ENCODE data around the gene IRGQ.

The IRGQ gene

DNA sequence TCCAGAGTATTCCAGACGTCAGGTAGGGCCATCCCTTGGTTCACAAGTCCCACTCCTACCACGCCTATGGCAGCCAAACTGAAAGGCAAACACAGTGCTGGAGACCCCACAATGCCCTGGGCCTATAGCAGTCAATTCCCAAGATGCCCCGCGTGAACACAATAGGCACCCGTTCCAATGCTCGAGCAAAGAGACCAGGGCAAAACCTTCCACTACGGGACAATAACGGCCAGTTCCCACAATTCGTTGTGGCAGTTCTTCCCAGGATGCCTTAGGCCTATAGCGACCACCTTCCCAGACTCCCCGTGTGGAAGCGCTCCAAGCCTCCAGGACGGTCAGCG lies 23.0 kb upstream of the IRGQ start:
- 0% methylated on average over 13 of the region's 14 CpGs for WGBS (ENCODE audit: insufficient coverage)
- Histone ChIP-seq H3K4me1 (ENCODE audit: control extremely low read depth in 1 of 4, control insufficient read depth in 4 of 4, insufficient read depth in 4 of 4, low read length in 3 of 4) (peaks cover 2 to 22% (median 20%) of the 10 kb centered on the region in 4 experiments), H3K4me3 (ENCODE audit: control insufficient read depth in 1 of 7, extremely low read depth in 1 of 7, insufficient read depth in 4 of 7, low read depth in 2 of 7, low read length in 6 of 7) (peak overlapping the region; percentile 65 to 93 (median 82)), H3K27me3 (replicated peaks in 2 of 5; ENCODE audit: control insufficient read depth in 4 of 5, insufficient read depth in 5 of 5, low read length in 4 of 5) (no peaks in the 10 kb centered on the region), H3K9me3 (ENCODE audit: control extremely low read depth in 1 of 5, control insufficient read depth in 4 of 5, insufficient read depth in 2 of 5, low read depth in 1 of 5, low read length in 4 of 5) (no peaks in the 10 kb centered on the region), H3K27ac (ENCODE audit: insufficient read depth in 1 of 2, low read depth in 1 of 2, low read length in 2 of 2, poor library complexity in 1 of 2, severe bottlenecking in 2 of 2) (peak overlapping the region; percentile 83 to 92), H3K36me3 (ENCODE audit: control insufficient read depth in 4 of 4, insufficient read depth in 4 of 4, low read length in 3 of 4) (peaks cover 0 to 4% (median 3%) of the 10 kb centered on the region in 4 experiments)
- DNase-seq = peak; percentile 60 to 71 (median 67)
- CTCF ChIA-PET = no interaction called here
- POLR2A ChIA-PET = no interaction called here

DNA sequence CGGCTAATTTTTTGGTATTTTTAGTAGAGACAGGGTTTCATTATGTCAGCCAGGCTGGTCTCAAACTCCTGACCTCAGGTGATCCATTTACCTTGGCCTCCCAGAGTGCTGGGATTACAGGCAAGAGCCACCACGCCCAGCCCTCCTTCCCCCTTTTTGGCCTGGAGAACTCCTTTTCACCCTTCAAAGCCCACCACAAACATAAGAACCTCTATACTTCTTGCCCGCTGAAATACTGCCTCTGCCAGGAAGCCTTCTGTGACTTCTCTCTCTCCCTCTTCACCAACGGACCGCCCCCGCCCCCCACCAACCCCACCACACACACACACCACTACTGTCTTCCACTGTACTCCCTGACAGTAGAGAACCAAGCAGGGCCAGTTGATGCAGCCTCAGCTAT lies 21.0 kb upstream of the IRGQ start:
- Histone ChIP-seq H3K27me3 (replicated peaks in 2 of 5; ENCODE audit: control insufficient read depth in 4 of 5, insufficient read depth in 5 of 5, low read length in 4 of 5) (no peaks in the 10 kb centered on the region), H3K4me1 (ENCODE audit: control extremely low read depth in 1 of 4, control insufficient read depth in 4 of 4, insufficient read depth in 4 of 4, low read length in 3 of 4) (peaks cover 2 to 22% (median 20%) of the 10 kb centered on the region in 4 experiments), H3K27ac (ENCODE audit: insufficient read depth in 1 of 2, low read depth in 1 of 2, low read length in 2 of 2, poor library complexity in 1 of 2, severe bottlenecking in 2 of 2) (no peak overlapping the region), H3K4me3 (ENCODE audit: control insufficient read depth in 1 of 7, extremely low read depth in 1 of 7, insufficient read depth in 4 of 7, low read depth in 2 of 7, low read length in 6 of 7) (no peak overlapping the region), H3K9me3 (ENCODE audit: control extremely low read depth in 1 of 5, control insufficient read depth in 4 of 5, insufficient read depth in 2 of 5, low read depth in 1 of 5, low read length in 4 of 5) (no peaks in the 10 kb centered on the region), H3K36me3 (ENCODE audit: control insufficient read depth in 4 of 4, insufficient read depth in 4 of 4, low read length in 3 of 4) (peaks cover 3 to 23% (median 19%) of the 10 kb centered on the region in 4 experiments)
- 97% methylated on average over 6 of the region's 6 CpGs for WGBS (ENCODE audit: insufficient coverage)
- DNase-seq = no peak
- ChIA-PET CTCF (interaction anchor here (1.1 to 3.1 kb wide), 2 partner anchors 11 to 22 kb away, joined by 3 to 10 read pairs; no protein-coding TSS in a partner anchor), POLR2A (interaction anchor here (0.6 kb wide), 1 partner anchor 27 kb away, joined by 3 read pairs; no protein-coding TSS in a partner anchor)

DNA sequence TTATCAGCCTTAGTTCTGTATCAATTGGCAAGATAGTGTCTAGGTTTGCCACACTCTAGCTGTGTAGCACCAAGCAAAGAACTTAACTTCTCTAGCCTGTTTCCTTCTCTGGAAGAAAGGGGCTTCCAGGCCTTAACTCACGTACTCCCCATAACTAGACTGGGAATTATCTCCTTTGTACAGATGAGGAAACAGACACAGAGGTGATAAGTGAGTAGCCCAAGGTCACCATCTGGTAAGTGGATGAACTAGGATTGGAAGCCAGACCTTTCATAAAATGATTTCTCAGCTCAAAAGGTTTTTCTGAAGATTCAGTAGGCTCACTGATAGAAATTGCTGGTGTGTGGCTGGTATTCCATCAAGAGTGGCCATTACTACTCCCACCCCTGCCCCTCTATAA lies 20.4 kb upstream of the IRGQ start:
- Histone ChIP-seq H3K27ac (ENCODE audit: insufficient read depth in 1 of 2, low read depth in 1 of 2, low read length in 2 of 2, poor library complexity in 1 of 2, severe bottlenecking in 2 of 2) (no peak overlapping the region), H3K4me1 (ENCODE audit: control extremely low read depth in 1 of 4, control insufficient read depth in 4 of 4, insufficient read depth in 4 of 4, low read length in 3 of 4) (peaks cover 2 to 22% (median 20%) of the 10 kb centered on the region in 4 experiments), H3K27me3 (replicated peaks in 2 of 5; ENCODE audit: control insufficient read depth in 4 of 5, insufficient read depth in 5 of 5, low read length in 4 of 5) (no peaks in the 10 kb centered on the region), H3K4me3 (ENCODE audit: control insufficient read depth in 1 of 7, extremely low read depth in 1 of 7, insufficient read depth in 4 of 7, low read depth in 2 of 7, low read length in 6 of 7) (no peak overlapping the region), H3K36me3 (ENCODE audit: control insufficient read depth in 4 of 4, insufficient read depth in 4 of 4, low read length in 3 of 4) (peaks cover 4 to 29% (median 25%) of the 10 kb centered on the region in 4 experiments), H3K9me3 (ENCODE audit: control extremely low read depth in 1 of 5, control insufficient read depth in 4 of 5, insufficient read depth in 2 of 5, low read depth in 1 of 5, low read length in 4 of 5) (no peaks in the 10 kb centered on the region)
- DNase-seq = peak in 2 of 3 donors; percentile 25 to 52
- CTCF ChIA-PET = interaction anchor here (3.1 kb wide), 1 partner anchor 11 kb away, joined by 10 read pairs; no protein-coding TSS in a partner anchor
- POLR2A ChIA-PET = no interaction called here
- 71% methylated on average over 1 of the region's 1 CpG for WGBS (ENCODE audit: insufficient coverage)

DNA sequence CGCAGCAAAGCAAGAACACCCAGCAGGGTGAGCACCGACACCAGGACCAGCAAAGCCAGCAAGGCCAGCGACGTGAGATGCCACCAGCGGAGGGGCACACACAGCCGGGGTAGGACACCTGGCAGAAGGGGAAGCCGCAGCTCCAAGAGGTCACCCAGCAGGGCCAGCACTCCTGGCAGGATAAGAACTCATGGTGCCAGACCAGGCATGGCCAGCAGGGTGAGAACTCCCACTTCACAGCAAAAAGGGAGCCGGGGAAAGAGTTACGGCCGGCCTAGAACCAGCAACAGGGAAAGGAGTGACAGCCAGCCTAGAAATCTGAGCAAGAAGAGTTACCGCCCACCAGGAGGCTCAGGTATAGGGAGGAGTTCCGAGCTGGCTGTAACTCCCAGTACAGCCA lies 16.4 kb upstream of the IRGQ start:
- Histone ChIP-seq H3K27me3 (replicated peaks in 2 of 5; ENCODE audit: control insufficient read depth in 4 of 5, insufficient read depth in 5 of 5, low read length in 4 of 5) (no peaks in the 10 kb centered on the region), H3K9me3 (ENCODE audit: control extremely low read depth in 1 of 5, control insufficient read depth in 4 of 5, insufficient read depth in 2 of 5, low read depth in 1 of 5, low read length in 4 of 5) (no peaks in the 10 kb centered on the region), H3K4me3 (ENCODE audit: control insufficient read depth in 1 of 7, extremely low read depth in 1 of 7, insufficient read depth in 4 of 7, low read depth in 2 of 7, low read length in 6 of 7) (no peak overlapping the region), H3K27ac (ENCODE audit: insufficient read depth in 1 of 2, low read depth in 1 of 2, low read length in 2 of 2, poor library complexity in 1 of 2, severe bottlenecking in 2 of 2) (no peak overlapping the region), H3K36me3 (ENCODE audit: control insufficient read depth in 4 of 4, insufficient read depth in 4 of 4, low read length in 3 of 4) (peaks cover 7 to 35% (median 29%) of the 10 kb centered on the region in 4 experiments), H3K4me1 (ENCODE audit: control extremely low read depth in 1 of 4, control insufficient read depth in 4 of 4, insufficient read depth in 4 of 4, low read length in 3 of 4) (peaks cover 0 to 10% (median 8%) of the 10 kb centered on the region in 4 experiments)
- ChIA-PET CTCF (no interaction called here), POLR2A (no interaction called here)
- DNase-seq = no peak
- 95% methylated on average over 12 of the region's 12 CpGs for WGBS (ENCODE audit: insufficient coverage)

- H3K27ac ChIP-seq (ENCODE audit: insufficient read depth in 1 of 2, low read depth in 1 of 2, low read length in 2 of 2, poor library complexity in 1 of 2, severe bottlenecking in 2 of 2) = peak within 1 kb of the TSS in 1 of 2 experiments; percentile 25
- WGBS (ENCODE audit: insufficient coverage) = 100% methylated on average over 2 of the region's 3 CpGs
- no peak for DNase-seq
- H3K36me3 ChIP-seq (ENCODE audit: control insufficient read depth in 4 of 4, insufficient read depth in 4 of 4, low read length in 3 of 4) = peaks cover 7 to 38% (median 31%) of the 10 kb centered on the region in 4 experiments
- ChIA-PET POLR2A (no interaction called here), CTCF (interaction anchor here (1.1 kb wide), 1 partner anchor 76 kb away, joined by 3 read pairs; no protein-coding TSS in a partner anchor)
- no peaks in the 10 kb centered on the region for H3K27me3 ChIP-seq (replicated peaks in 2 of 5; ENCODE audit: control insufficient read depth in 4 of 5, insufficient read depth in 5 of 5, low read length in 4 of 5)
- H3K9me3 ChIP-seq (ENCODE audit: control extremely low read depth in 1 of 5, control insufficient read depth in 4 of 5, insufficient read depth in 2 of 5, low read depth in 1 of 5, low read length in 4 of 5) = no peaks in the 10 kb centered on the region
- H3K4me3 ChIP-seq (ENCODE audit: control insufficient read depth in 1 of 7, extremely low read depth in 1 of 7, insufficient read depth in 4 of 7, low read depth in 2 of 7, low read length in 6 of 7) = no peak within 1 kb of the TSS
- peaks cover 3 to 15% (median 10%) of the 10 kb centered on the region in 4 experiments for H3K4me1 ChIP-seq (ENCODE audit: control extremely low read depth in 1 of 4, control insufficient read depth in 4 of 4, insufficient read depth in 4 of 4, low read length in 3 of 4)
These were observed 15.9 kb upstream of the IRGQ start, which contains the start of gene SRRM5 for GRCh38 chr19:43611788-43612187. SRRM5 (plus strand) TSS chr19:43612088; CDS start chr19:43612122, 34 bp downstream.

DNA sequence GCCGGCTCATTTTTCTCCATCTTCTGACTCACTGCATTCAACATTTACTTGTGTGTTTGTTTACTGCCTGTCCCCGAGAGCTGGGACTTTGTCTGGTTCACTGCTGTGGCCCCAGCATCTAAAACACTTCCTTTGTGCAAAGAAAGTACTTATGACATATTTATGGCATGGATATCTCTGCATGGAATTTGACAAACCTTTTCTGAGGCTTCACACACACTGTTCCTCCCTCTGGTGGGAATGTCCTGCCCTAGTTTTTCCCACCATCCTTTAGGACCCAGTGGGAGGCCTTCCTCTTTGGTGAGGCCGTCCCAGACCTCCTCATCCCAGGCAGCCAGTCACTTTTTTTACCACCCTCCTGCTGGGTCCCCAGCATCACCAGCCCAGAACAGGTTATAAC lies 14.6 kb upstream of the IRGQ start:
- H3K27ac ChIP-seq (ENCODE audit: insufficient read depth in 1 of 2, low read depth in 1 of 2, low read length in 2 of 2, poor library complexity in 1 of 2, severe bottlenecking in 2 of 2) = no peak overlapping the region
- peaks cover 7 to 46% (median 35%) of the 10 kb centered on the region in 4 experiments for H3K36me3 ChIP-seq (ENCODE audit: control insufficient read depth in 4 of 4, insufficient read depth in 4 of 4, low read length in 3 of 4)
- ChIA-PET CTCF (interaction anchor here (1.1 kb wide), 1 partner anchor 13 kb away, joined by 4 read pairs; no protein-coding TSS in a partner anchor), POLR2A (no interaction called here)
- H3K4me3 ChIP-seq (ENCODE audit: control insufficient read depth in 1 of 7, extremely low read depth in 1 of 7, insufficient read depth in 4 of 7, low read depth in 2 of 7, low read length in 6 of 7) = no peak overlapping the region
- 94% methylated on average over 1 of the region's 3 CpGs for WGBS (ENCODE audit: insufficient coverage)
- no peaks in the 10 kb centered on the region for H3K9me3 ChIP-seq (ENCODE audit: control extremely low read depth in 1 of 5, control insufficient read depth in 4 of 5, insufficient read depth in 2 of 5, low read depth in 1 of 5, low read length in 4 of 5)
- DNase-seq = no peak
- peaks cover 3 to 15% (median 11%) of the 10 kb centered on the region in 4 experiments for H3K4me1 ChIP-seq (ENCODE audit: control extremely low read depth in 1 of 4, control insufficient read depth in 4 of 4, insufficient read depth in 4 of 4, low read length in 3 of 4)
- H3K27me3 ChIP-seq (replicated peaks in 2 of 5; ENCODE audit: control insufficient read depth in 4 of 5, insufficient read depth in 5 of 5, low read length in 4 of 5) = no peaks in the 10 kb centered on the region

DNA sequence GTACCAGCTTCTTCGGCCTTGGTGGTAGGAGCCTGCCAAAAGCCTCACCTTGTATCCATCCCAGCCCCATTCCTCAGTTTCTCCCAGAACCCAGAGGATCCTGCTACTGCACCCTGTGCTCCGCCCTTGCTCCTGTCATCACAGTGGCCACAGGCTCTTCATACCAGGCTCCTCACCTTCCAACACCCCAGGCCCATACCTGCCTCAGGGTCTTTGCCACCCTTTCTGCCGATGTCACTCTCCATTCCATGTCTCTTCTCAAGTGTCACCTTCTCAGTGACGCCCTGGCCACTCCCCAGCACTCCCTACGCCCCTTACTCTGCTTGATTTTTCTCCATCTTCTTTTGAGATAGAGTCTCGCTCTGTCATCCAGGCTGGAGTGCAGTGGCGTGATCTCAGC lies 13.9 kb upstream of the IRGQ start:
- H3K4me3 ChIP-seq (ENCODE audit: control insufficient read depth in 1 of 7, extremely low read depth in 1 of 7, insufficient read depth in 4 of 7, low read depth in 2 of 7, low read length in 6 of 7) = no peak overlapping the region
- peaks cover 3 to 15% (median 11%) of the 10 kb centered on the region in 4 experiments for H3K4me1 ChIP-seq (ENCODE audit: control extremely low read depth in 1 of 4, control insufficient read depth in 4 of 4, insufficient read depth in 4 of 4, low read length in 3 of 4)
- H3K27me3 ChIP-seq (replicated peaks in 2 of 5; ENCODE audit: control insufficient read depth in 4 of 5, insufficient read depth in 5 of 5, low read length in 4 of 5) = no peaks in the 10 kb centered on the region
- CTCF ChIA-PET = no interaction called here
- peaks cover 7 to 52% (median 35%) of the 10 kb centered on the region in 4 experiments for H3K36me3 ChIP-seq (ENCODE audit: control insufficient read depth in 4 of 4, insufficient read depth in 4 of 4, low read length in 3 of 4)
- no peak for DNase-seq
- H3K9me3 ChIP-seq (ENCODE audit: control extremely low read depth in 1 of 5, control insufficient read depth in 4 of 5, insufficient read depth in 2 of 5, low read depth in 1 of 5, low read length in 4 of 5) = no peaks in the 10 kb centered on the region
- WGBS (ENCODE audit: insufficient coverage) = 95% methylated on average over 6 of the region's 7 CpGs
- POLR2A ChIA-PET = no interaction called here
- H3K27ac ChIP-seq (ENCODE audit: insufficient read depth in 1 of 2, low read depth in 1 of 2, low read length in 2 of 2, poor library complexity in 1 of 2, severe bottlenecking in 2 of 2) = no peak overlapping the region
